ENCODE measurements around the gene RLBP1.
A peak's percentile ranks its signal among the peaks of the same experiment; 100 is the strongest.

RLBP1 gene

DNA sequence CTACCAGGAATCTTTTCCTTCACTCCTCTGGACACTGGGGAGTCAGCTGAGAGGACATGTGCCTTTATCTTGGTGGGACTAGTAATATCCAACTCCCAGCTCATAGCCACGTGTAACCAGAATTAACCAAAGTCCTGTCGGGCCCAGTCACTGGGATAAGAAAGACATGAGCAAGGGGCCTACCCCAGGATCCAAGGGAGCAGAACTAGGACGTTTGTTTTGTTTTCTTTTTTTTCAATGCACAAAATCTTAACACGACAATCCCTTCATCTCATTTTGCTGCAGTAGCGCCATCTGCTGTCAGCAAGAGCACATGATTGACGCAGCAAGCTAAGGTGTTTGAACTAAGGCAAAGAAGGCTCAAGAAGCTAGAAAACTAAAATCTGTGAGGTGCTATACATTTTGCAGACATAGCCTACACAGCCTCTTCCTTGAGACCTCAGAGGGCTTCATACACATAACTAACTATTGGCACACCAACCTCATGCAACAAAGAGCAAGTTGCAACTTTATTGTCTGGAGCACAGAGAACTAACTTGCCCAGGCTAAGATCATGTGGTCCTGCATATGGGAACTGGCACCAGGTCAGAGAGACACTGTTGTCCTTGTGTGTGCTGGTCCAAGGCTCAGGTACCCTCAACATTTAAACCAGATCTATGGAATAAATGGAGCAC, 43.6 kb downstream of the RLBP1 start:
- DNase-seq = peak; percentile 40

DNA sequence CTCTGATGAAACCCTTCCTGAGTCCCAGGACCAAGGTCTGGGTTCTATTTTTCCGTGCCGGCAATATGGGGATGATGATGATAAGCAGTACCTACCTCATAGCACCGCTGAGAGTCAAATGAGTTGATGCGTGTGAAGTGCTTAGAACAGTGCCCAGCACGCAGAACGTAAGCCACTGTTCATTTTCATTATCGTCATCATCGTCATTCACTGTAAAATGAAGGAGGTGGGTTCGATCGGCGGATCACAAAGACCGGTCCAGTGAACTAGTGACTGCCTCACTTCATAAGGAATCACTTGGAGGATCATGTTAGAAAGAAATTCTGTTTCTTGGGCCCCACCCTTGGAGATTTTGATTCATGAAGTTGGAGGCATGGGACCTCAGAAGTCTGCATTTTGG, 44.3 kb downstream of the RLBP1 start:
- no peak for DNase-seq

DNA sequence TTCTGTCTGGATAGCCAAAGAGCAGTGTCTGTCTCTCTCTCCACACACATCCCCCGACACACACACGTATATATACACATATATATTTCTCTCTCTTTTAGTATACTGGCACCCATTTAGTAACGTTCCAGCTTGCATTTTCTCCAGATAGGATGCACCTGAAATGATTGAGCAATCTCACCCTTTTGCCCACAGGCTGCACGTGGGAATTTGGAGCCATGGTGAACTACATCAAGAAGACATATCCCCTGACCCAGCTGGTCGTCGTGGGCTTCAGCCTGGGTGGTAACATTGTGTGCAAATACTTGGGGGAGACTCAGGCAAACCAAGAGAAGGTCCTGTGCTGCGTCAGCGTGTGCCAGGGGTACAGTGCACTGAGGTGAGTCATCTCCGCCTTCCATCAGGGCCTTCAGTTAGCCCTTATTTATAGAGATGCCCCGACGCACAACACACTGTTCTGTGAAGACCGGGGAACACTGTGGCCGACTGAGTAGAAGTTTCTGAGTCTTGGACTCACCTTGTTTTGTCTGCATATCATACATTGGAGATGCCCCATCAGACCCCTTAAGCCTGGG, 45.7 kb downstream of the RLBP1 start:
- DNase-seq = no peak

DNA sequence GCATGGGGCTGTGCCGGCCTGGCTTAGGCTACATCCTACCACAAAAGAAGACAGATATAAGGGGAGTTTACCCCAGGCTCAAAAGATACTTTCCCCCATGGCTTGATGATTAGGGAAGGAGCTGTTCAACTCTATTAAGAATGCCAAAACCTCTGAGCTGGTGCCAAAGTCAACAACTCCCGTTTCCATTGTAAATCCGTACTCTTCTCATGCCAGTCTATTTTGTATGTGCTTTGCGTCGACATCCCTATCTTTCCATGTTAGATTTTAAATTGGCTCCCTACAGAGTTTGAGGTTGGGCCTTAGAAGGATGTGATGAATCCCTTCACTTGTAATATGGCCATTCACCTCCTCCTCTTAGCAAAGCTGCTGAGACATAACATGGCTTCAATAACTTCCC, 46.9 kb downstream of the RLBP1 start:
- no peak for DNase-seq

DNA sequence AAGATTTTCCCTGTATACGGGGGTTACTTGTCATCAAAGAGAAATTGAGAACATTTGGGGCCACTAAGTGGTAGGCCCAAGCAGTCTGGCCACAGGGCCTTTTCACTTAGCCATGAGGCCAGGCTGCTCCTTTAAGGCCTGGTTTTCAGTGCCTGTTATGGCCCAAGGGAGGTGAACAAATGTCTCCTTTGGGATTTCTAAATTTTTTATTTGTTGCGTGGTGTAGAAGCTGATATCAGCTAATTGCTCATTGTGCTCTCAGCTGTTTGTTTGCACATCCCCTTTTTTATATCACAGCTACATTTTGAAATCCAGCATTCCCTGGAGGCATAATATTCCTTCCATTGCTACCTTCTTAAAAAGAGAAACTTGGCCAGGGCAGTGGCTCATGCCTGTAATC, 48.5 kb downstream of the RLBP1 start:
- DNase-seq = no peak

DNA sequence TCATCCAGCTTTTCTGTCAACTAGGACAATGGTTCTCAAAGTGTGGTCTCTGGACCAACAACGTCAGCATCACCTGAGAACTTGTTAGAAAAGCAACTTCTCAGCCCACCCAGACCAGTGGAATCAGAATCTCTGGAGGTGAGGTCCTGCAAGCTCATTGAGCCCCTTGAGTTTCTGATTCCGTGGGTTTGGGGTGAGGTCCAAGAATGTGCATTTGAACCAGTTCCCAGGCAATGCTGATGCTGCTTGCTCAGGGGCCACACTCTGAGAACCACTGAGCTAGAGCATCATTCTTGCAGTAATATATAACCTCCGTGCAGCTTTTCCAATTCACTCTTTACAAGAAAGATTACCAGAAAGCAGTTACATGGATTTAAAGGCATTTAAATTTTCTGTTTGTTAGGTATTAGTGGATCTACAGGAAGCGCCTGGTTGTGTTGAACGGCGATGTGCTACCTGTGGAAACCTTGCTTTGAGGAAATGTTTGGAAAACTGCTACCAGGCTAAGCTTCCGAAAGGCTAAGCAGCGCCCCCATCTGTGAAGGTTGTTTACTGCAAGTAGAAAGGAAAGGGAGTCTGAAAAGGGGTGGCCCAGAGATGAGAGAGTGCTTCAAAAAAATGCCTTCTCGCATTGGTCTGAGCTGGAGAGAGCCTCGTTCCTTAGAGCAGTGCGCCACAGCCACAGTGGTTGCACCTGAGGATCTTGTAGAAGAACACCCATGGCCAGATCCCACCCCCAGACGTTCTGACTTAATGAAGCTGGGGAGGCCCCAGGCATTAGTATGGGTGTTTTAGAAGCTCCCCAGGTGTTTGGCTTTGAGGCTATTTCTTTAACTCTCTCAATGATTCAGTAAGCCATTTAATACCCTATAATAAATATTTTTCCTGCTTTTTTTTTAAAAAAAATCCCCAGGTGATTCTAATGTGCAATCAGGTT, 50.0 kb downstream of the RLBP1 start:
- no peak for DNase-seq

DNA sequence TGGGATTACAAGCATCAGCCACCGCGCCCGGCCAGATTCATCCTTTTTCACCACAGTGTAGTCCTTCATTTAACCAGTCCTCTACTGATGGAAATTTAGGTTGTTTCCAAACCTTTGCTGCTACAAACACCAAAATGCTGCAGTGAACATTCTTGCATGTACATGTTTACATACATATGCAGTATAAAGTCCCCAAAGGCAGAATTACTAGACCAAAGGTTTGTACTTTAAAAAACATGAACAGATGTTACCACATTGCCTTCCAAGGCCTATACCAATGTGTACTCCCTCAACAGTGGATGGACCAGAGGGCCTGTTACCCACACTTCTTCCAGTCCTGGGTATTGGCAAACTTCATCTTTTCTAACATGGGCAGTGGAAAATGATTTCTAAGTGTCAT, 51.0 kb downstream of the RLBP1 start:
- no peak for DNase-seq

DNA sequence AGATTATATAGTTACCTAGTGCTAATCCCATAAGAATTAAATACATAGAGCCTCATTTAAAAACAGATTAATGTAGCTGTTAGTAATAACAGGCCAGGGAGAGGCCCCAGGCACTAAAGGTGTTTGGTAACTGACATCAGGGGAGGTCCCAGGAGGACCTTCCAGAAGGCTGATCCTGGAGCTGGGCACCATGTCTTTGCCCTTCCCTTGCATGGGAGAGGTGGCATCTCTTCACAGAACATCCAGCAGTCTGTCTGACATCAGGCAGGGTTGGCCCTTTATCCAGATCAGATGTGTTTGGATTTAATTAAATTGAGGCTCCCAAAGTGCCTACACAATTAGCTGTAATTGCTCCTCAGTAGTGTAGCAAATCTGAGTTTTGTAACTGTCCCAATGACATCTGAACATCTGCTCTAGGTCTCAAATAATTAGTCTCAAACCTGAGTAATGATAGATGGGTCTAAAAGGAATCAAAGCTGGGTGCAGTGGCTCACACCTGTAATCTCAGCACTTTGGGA, 53.0 kb downstream of the RLBP1 start:
- no peak for DNase-seq

DNA sequence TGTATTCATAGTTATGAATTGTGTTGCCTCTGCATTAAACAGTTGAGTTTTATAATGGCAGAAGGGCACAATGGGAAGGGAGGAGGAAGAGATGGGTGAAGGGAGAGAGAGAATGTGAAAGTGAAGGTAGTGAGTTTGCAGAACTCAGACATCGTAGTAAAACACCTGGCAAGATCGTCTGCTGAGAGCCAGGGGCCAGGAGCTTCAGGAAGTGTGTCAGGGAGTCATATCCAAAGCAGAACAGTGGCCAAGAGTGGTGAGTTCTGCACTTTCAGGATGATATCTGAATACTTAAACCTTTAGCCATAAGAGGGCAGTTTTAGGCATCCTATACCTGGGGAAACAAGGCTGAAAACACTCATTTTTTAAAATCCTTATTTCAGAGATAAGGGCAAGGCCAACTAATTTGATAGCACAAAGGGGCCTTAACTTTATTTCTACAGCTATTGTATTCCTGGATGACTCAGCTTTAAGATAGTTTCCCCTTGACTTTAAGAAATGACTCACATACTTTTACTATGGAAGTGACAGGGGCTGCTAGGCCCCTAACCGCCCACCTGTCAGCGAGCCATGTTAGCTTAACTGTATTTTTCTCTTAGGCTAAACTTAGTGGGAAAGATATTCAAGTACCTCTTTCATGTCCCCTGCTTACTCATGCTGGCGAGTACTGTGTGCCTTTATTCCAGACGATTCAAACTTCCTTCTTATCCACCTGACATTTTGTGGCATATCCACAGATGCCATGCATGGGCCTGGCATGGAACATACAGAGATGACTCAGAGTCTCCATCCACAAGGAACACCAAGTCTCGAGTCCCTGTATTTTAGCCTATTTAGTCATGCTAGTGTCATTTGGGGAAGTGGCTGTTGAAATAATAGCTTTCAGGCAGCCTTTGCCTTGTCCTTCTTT, 53.9 kb downstream of the RLBP1 start:
- DNase-seq = no peak

DNA sequence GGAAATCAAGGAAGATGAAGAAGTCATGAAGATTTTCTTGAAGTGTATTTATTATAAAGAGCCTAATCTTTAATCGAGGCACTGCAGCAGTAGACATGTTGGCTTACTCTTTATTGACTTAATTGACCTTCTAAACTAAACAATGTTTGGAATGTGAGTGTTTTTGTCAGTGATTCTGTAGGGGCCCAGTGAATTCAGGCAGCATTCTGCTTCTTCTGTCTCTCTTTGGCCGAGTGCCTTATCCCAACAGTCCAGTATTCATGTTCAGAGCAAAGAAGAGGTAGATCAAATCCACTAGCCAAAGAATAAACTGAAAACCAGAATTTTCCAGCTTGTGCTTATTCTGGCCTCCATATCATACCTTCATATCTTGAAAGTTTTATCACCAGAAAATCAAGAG, 55.7 kb downstream of the RLBP1 start:
- DNase-seq = no peak

DNA sequence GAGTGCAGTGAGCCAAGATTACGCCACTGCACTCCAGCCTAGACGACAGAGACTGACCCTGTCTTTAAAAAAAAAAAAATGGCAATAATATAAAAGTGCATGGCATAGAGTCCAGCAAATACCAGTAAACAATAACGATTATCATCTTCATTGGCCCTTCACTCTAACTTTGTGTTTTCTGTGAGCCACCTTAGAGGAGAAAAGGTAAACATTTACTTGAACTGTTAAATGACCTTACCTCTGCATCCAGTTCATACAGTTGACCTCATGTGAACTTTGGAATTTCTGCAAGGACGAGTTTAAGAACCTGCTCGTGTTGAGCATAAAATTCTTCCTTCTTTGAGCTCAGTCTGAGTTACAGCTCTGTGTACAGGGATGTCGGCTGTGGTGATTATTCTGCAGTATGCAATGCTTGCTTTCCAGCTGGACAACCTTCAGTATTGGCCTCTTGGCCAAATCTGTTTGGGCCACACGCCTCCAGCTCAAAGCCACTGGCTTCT, 56.6 kb downstream of the RLBP1 start:
- DNase-seq = no peak

DNA sequence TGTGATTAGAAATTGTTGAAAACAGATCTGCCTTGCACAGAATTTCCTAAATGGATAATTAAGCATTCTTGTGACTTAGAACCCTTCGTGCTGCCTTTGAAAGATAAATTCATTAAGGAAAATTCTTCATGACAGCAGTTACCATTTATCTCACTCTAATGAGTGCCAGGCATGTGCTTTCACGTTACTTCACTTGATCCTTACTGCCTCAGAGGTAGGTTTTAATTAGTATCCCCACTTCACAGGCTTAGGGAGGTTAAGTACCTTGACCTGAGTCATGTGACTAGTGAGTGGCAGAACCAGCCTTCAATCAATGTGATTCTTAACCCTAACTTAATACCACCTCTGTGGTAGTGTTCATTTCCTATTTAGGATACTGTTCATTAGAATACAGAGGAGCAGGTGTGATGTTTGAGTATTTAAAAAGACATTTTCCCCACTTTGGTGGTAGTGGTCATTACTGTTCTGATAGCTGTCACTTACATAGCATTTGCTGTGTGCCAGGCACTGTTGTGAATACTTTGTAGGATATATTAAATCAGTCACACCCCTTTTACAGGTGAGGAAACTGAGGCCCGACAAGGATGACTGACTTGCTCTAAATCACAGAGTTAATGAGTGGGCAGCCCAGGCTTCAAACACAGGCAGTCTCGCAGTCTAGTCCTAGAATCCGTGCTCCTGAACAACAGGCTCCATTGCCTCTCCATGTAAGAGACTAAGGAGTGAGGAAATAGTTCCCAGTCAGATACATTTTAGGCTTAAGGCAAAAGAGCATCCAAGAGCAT, 57.9 kb downstream of the RLBP1 start:
- DNase-seq = no peak

DNA sequence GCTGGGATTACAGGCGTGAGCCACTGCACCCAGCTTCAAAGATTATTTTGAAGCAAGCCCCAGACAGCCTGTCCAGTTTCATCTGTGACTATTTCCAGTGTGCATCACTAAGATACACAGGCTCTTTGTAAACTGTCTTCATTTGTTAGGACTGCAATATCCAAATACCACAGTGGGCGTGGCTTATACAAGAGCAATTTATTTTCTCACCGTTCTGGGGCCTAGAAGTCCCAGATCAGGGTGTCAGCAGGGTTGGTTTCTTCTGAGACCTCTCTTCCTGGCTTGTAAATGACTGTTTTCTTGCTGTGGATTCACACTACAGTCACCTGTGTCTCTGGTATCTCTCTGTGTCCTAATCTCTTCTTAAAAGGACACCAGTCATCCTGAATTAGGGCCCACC, 59.7 kb downstream of the RLBP1 start:
- DNase-seq = no peak
